DOHH2 (cell line): ENCODE results near the gene NRXN3.

Experiments
- H3F3A ChIP-seq: fragments of 200-600 bp; sonication (generic), shearing (Covaris generic); 2 replicates; pipeline ENCODE4 v1.6.0; 2016; ENCODE audit warnings: antibody characterized with exemption, mild to moderate bottlenecking; ENCODE audit not compliant: control insufficient read depth, insufficient read depth
- H3K27ac ChIP-seq: fragments of 200-600 bp; sonication (generic); 2 replicates; pipeline ENCODE4 v1.5.1; 2014; ENCODE audit warnings: low read depth, mild to moderate bottlenecking, low read length, moderate library complexity
- H3K27me3 ChIP-seq: fragments of 200-600 bp; sonication (generic); 2 replicates; pipeline ENCODE4 v1.6.1; 2014; ENCODE audit warnings: mild to moderate bottlenecking, low read length, mixed read lengths; ENCODE audit not compliant: control insufficient read depth
- H3K36me3 ChIP-seq: fragments of 200-600 bp; sonication (generic); 2 replicates; pipeline ENCODE4 v1.6.1; 2014; ENCODE audit warnings: mild to moderate bottlenecking, low read length, moderate library complexity, mixed read lengths; ENCODE audit not compliant: control insufficient read depth
- H3K4me1 ChIP-seq: fragments of 200-600 bp; sonication (generic); 2 replicates; pipeline ENCODE4 v1.6.1; 2014; ENCODE audit warnings: mild to moderate bottlenecking, low read length, mixed read lengths; ENCODE audit not compliant: control insufficient read depth
- H3K4me2 ChIP-seq: fragments of 200-600 bp; sonication (generic); 2 replicates; pipeline ENCODE4 v1.6.0; 2014; ENCODE audit warnings: mild to moderate bottlenecking, low read length, moderate library complexity
- H3K4me3 ChIP-seq: fragments of 200-600 bp; sonication (generic); 2 replicates; pipeline ENCODE4 v1.5.1; 2014; ENCODE audit warnings: mild to moderate bottlenecking, low read length, mixed read lengths
- H3K79me2 ChIP-seq: fragments of 200-600 bp; sonication (generic); 2 replicates; pipeline ENCODE4 v1.6.1; 2014; ENCODE audit warnings: mild to moderate bottlenecking, low read length, mixed read lengths; ENCODE audit not compliant: control insufficient read depth
- H3K9me2 ChIP-seq: fragments of 200-600 bp; sonication (generic); replicated peaks from 2 replicates; pipeline ENCODE4 v1.6.1; 2014; ENCODE audit warnings: mild to moderate bottlenecking, low read length, mixed read lengths; ENCODE audit not compliant: control insufficient read depth
- H3K9me3 ChIP-seq: fragments of 200-600 bp; sonication (generic); 2 replicates; pipeline ENCODE4 v1.6.1; 2014; ENCODE audit warnings: antibody characterized with exemption, low read length, mixed read lengths; ENCODE audit not compliant: control insufficient read depth, insufficient read depth
- H4K20me1 ChIP-seq: fragments of 200-600 bp; sonication (generic); 2 replicates; pipeline ENCODE4 v1.6.0; 2014; ENCODE audit warnings: low read depth, mild to moderate bottlenecking, antibody characterized with exemption, low read length, moderate library complexity; ENCODE audit not compliant: control insufficient read depth, insufficient read depth
- CTCF ChIP-seq: fragments of 200-600 bp; sonication (generic); IDR thresholded peaks from one replicate; pipeline ENCODE4 v1.5.1; 2014; ENCODE audit warnings: antibody characterized with exemption, mild to moderate bottlenecking, low read depth, low read length; ENCODE audit not compliant: poor library complexity, severe bottlenecking
- EZH2phosphoT487 ChIP-seq: fragments of 200-600 bp; sonication (generic); IDR thresholded peaks from 2 replicates; pipeline ENCODE4 v1.6.1; 2017; ENCODE audit warnings: borderline replicate concordance, mild to moderate bottlenecking, antibody characterized with exemption, low read length, moderate library complexity, mixed read lengths

The NRXN3 gene

GRCh38 chr14:79890527-79890926 lies 1720.4 kb downstream of the NRXN3 start:
- no peaks in the 10 kb centered on the region for H3K9me3 ChIP-seq
- H3K27me3 ChIP-seq, result no peaks in the 10 kb centered on the region
- TF ChIP-seq CTCF (no peak), EZH2phosphoT487 (no peak)
- H3K27ac ChIP-seq, result no peak overlapping the region
- H3K36me3 ChIP-seq, result no peaks in the 10 kb centered on the region
- H3K9me2 ChIP-seq, result no peaks in the 10 kb centered on the region
- no peaks in the 10 kb centered on the region for H4K20me1 ChIP-seq
- no peaks in the 10 kb centered on the region for H3K79me2 ChIP-seq
- H3F3A ChIP-seq, result no peaks in the 10 kb centered on the region
- H3K4me1 ChIP-seq, result no peaks in the 10 kb centered on the region
- no peak overlapping the region for H3K4me3 ChIP-seq
- no peak overlapping the region for H3K4me2 ChIP-seq

DNA sequence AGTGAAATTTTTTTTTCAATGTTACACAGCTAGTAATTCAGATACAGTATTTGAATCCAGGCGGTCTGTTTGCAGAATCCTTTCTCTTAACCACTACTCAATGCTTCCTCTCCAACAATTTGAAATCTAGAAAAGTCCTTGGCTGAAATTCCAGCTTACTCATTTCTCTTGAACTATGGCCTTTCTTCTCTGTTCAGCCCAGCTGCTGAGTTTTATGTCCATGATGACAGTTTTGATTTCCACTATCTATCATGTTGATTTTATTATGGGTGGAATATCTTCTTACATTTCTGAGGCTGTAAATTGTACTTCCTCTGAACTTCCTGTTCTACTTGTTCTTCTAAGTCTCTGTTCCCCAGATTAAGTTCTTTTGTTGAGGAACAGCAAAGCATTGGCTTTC lies 1725.8 kb downstream of the NRXN3 start:
- Histone ChIP-seq H3K4me1 (no peaks in the 10 kb centered on the region), H3K9me2 (no peaks in the 10 kb centered on the region), H3K9me3 (no peaks in the 10 kb centered on the region), H3K79me2 (no peaks in the 10 kb centered on the region), H3F3A (no peaks in the 10 kb centered on the region), H3K4me2 (no peak overlapping the region), H3K27me3 (no peaks in the 10 kb centered on the region), H3K27ac (no peak overlapping the region), H3K36me3 (no peaks in the 10 kb centered on the region), H4K20me1 (no peaks in the 10 kb centered on the region), H3K4me3 (no peak overlapping the region)
- TF ChIP-seq EZH2phosphoT487, result no peak

- no peaks in the 10 kb centered on the region for H3K36me3 ChIP-seq
- no peak for TF ChIP-seq CTCF
- TF ChIP-seq EZH2phosphoT487, result no peak
- H3K4me2 ChIP-seq, result no peak overlapping the region
- H3K9me3 ChIP-seq, result no peaks in the 10 kb centered on the region
- H3F3A ChIP-seq, result no peaks in the 10 kb centered on the region
- no peaks in the 10 kb centered on the region for H4K20me1 ChIP-seq
- no peaks in the 10 kb centered on the region for H3K9me2 ChIP-seq
- no peaks in the 10 kb centered on the region for H3K79me2 ChIP-seq
- H3K27me3 ChIP-seq, result no peaks in the 10 kb centered on the region
- no peak overlapping the region for H3K4me3 ChIP-seq
- no peaks in the 10 kb centered on the region for H3K4me1 ChIP-seq
- no peak overlapping the region for H3K27ac ChIP-seq
Measured at GRCh38 chr14:79899610-79900009, 1729.4 kb downstream of the NRXN3 start.

DNA sequence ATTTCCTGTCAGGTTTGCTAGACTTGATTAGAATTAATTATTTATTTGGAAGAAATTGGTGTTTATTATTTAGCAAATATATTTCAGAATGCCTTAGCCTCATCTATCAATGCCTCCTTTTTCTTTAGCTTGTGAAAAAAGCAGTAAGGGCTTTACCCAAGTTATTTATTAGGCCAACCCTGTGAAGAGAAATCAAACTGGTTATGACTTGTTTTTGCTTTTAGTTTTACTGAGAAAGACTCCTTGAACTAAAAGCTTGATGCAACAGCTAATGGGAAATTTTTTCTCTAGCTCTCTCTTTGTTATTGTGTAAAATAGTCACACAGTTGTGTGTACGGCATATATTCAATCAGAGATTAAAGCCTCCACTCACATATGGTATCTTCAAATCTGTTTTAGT lies 1734.3 kb downstream of the NRXN3 start:
- Histone ChIP-seq H3K79me2 (no peaks in the 10 kb centered on the region), H4K20me1 (no peaks in the 10 kb centered on the region), H3F3A (no peaks in the 10 kb centered on the region), H3K36me3 (no peaks in the 10 kb centered on the region), H3K9me2 (no peaks in the 10 kb centered on the region), H3K4me1 (no peaks in the 10 kb centered on the region), H3K27ac (no peak overlapping the region), H3K9me3 (no peaks in the 10 kb centered on the region), H3K4me3 (no peak overlapping the region), H3K4me2 (no peak overlapping the region), H3K27me3 (no peaks in the 10 kb centered on the region)
- no peak for TF ChIP-seq CTCF
- TF ChIP-seq EZH2phosphoT487, result no peak
